HG03064 (cell line): ENCODE data around the gene MEGF8.

Experiments
- ATAC-seq: cut with Tn5 transposase; IDR thresholded peaks from one replicate; pipeline ENCODE4 v1.9.1; 2021; ENCODE audit warnings: low read depth; ENCODE audit not compliant: unreplicated experiment

Gene MEGF8

GRCh38 chr19:42374826-42375376, 49.5 kb downstream of the MEGF8 start:
- ATAC-seq, result no peak

- no peak for ATAC-seq
These were observed 50.2 kb downstream of the MEGF8 start for GRCh38 chr19:42375415-42376176.

- no peak for ATAC-seq
These were observed 50.7 kb downstream of the MEGF8 start for GRCh38 chr19:42376177-42376555.

- no peak for ATAC-seq
These were observed 53.1 kb downstream of the MEGF8 start for GRCh38 chr19:42378225-42379215.

GRCh38 chr19:42380155-42380554, 54.7 kb downstream of the MEGF8 start:
- no peak for ATAC-seq

GRCh38 chr19:42386974-42387707, 61.7 kb downstream of the MEGF8 start:
- no peak for ATAC-seq

GRCh38 chr19:42388851-42389489, 63.5 kb downstream of the MEGF8 start:
- no peak for ATAC-seq

GRCh38 chr19:42389899-42390298, 64.5 kb downstream of the MEGF8 start, which contains the start of gene CNFN:
Gene CNFN (minus strand): TSS chr19:42390297. CDS start chr19:42389037, 1,260 bp downstream.
- no peak for ATAC-seq

- ATAC-seq, result no peak
These were observed 66.7 kb downstream of the MEGF8 start for GRCh38 chr19:42392165-42392564.

- ATAC-seq, result no peak
These were observed 69.3 kb downstream of the MEGF8 start for GRCh38 chr19:42394751-42395150.

- ATAC-seq, result peak; percentile 89
These were observed 71.2 kb downstream of the MEGF8 start for GRCh38 chr19:42396381-42397262.

GRCh38 chr19:42397263-42398166, 72.1 kb downstream of the MEGF8 start:
- no peak for ATAC-seq

GRCh38 chr19:42400404-42400803, 75.0 kb downstream of the MEGF8 start:
- ATAC-seq, result no peak

- no peak for ATAC-seq
These were observed 76.2 kb downstream of the MEGF8 start for GRCh38 chr19:42401365-42402303.

GRCh38 chr19:42402376-42403116, 77.1 kb downstream of the MEGF8 start:
- no peak for ATAC-seq

- ATAC-seq, result no peak
These were observed 78.2 kb downstream of the MEGF8 start for GRCh38 chr19:42403586-42403985.
